HEK293 (cell line): Measurements from ENCODE around the gene TAGAP.

Experiments used
- CTCF ChIA-PET: fragments of 350-600 bp; formaldehyde crosslinking; extraction: SDS; loops from one replicate; lab custom pipeline; 2021; ENCODE audit warnings: antibody characterized with exemption; lab: Yijun Ruan, JAX
- POLR2A ChIA-PET: fragments of 300-600 bp; formaldehyde crosslinking; extraction: SDS; loops from one replicate; lab custom pipeline; 2020; ENCODE audit warnings: antibody characterized with exemption, inconsistent platforms; lab: Yijun Ruan, JAX
- H3K27ac ChIP-seq: fragments of 200-500 bp; sonication (Bioruptor generic); 2 replicates; pipeline ENCODE4 v1.5.1; 2014; ENCODE audit warnings: low read depth, low read length, control low read depth, inconsistent platforms; ENCODE audit errors: extremely low read depth
- H3K36me3 ChIP-seq, 2 experiments: fragments of 200-500 bp in 1 of 2; sonication (Bioruptor generic) in 1 of 2; 1 replicate in 1 of 2; 2 replicates in 1 of 2; pipeline ENCODE4 v1.5.1; 2014 to 2017; ENCODE audit warnings: inconsistent platforms in 2 of 2, low read length in 2 of 2; ENCODE audit not compliant: control insufficient read depth in 2 of 2, insufficient read depth in 1 of 2
- H3K4me1 ChIP-seq: fragments of 200-500 bp; sonication (Bioruptor generic); 2 replicates; pipeline ENCODE4 v1.5.1; 2014; ENCODE audit warnings: mild to moderate bottlenecking, low read length, inconsistent platforms; ENCODE audit not compliant: control insufficient read depth, insufficient read depth
- H3K4me3 ChIP-seq: 2 replicates; pipeline ENCODE4 v1.5.1; 2011; ENCODE audit warnings: low read depth, mild to moderate bottlenecking, control low read depth, low read length, moderate library complexity
- H3K9me3 ChIP-seq: fragments of 200-500 bp; sonication (Bioruptor generic); 2 replicates; pipeline ENCODE4 v1.5.1; 2014; ENCODE audit warnings: low read depth, low read length, inconsistent platforms; ENCODE audit not compliant: control insufficient read depth, insufficient read depth
- BCL11A ChIP-seq: fragments of 450-650 bp; formaldehyde crosslinking; IDR thresholded peaks from 2 replicates; pipeline ENCODE4 v1.5.1; 2016; ENCODE audit warnings: low read depth, missing biosample characterization, missing genetic modification characterization
- INSM2 ChIP-seq: fragments of 450-650 bp; formaldehyde crosslinking; IDR thresholded peaks from 2 replicates; pipeline ENCODE4 v1.5.1; 2016; ENCODE audit warnings: missing biosample characterization, missing genetic modification characterization
- OSR2 ChIP-seq: fragments of 450-650 bp; formaldehyde crosslinking; IDR thresholded peaks from 2 replicates; pipeline ENCODE4 v1.5.1; 2016; ENCODE audit warnings: missing biosample characterization, missing genetic modification characterization
- ZBTB10 ChIP-seq: fragments of 450-650 bp; formaldehyde crosslinking; IDR thresholded peaks from 2 replicates; pipeline ENCODE4 v1.5.1; 2016; ENCODE audit warnings: missing biosample characterization, missing genetic modification characterization
- ZBTB20 ChIP-seq: fragments of 450-650 bp; formaldehyde crosslinking; IDR thresholded peaks from 2 replicates; pipeline ENCODE4 v1.5.1; 2016; ENCODE audit warnings: missing biosample characterization, missing genetic modification characterization
- ZIC2 ChIP-seq: fragments of 450-650 bp; formaldehyde crosslinking; IDR thresholded peaks from 2 replicates; pipeline ENCODE4 v1.5.1; 2016; ENCODE audit warnings: missing biosample characterization, missing genetic modification characterization
- ZNF112 ChIP-seq: fragments of 450-650 bp; formaldehyde crosslinking; IDR thresholded peaks from 2 replicates; pipeline ENCODE4 v1.5.0; 2017; ENCODE audit warnings: missing biosample characterization, missing genetic modification characterization
- ZNF266 ChIP-seq: fragments of 450-650 bp; formaldehyde crosslinking; IDR thresholded peaks from 2 replicates; pipeline ENCODE4 v1.5.1; 2016; ENCODE audit warnings: missing biosample characterization, missing genetic modification characterization, low read depth
- ZNF280D ChIP-seq: fragments of 450-650 bp; formaldehyde crosslinking; IDR thresholded peaks from 2 replicates; pipeline ENCODE4 v1.5.1; 2016; ENCODE audit warnings: missing biosample characterization, missing genetic modification characterization
- ZNF335 ChIP-seq: fragments of 450-650 bp; formaldehyde crosslinking; conservative IDR thresholded peaks from 2 replicates; pipeline ENCODE4 v1.5.1; 2016; ENCODE audit warnings: missing biosample characterization, missing genetic modification characterization
- ZNF707 ChIP-seq: fragments of 450-650 bp; formaldehyde crosslinking; IDR thresholded peaks from 2 replicates; pipeline ENCODE4 v1.5.1; 2016; ENCODE audit warnings: missing biosample characterization, missing genetic modification characterization
- TF ChIP-seq, protein P1 (sequence below): fragments of 450-650 bp; formaldehyde crosslinking; conservative IDR thresholded peaks from 2 replicates; pipeline ENCODE4 v1.5.1; 2016; ENCODE audit warnings: low read depth, missing biosample characterization, missing genetic modification characterization

The TAGAP gene

DNA sequence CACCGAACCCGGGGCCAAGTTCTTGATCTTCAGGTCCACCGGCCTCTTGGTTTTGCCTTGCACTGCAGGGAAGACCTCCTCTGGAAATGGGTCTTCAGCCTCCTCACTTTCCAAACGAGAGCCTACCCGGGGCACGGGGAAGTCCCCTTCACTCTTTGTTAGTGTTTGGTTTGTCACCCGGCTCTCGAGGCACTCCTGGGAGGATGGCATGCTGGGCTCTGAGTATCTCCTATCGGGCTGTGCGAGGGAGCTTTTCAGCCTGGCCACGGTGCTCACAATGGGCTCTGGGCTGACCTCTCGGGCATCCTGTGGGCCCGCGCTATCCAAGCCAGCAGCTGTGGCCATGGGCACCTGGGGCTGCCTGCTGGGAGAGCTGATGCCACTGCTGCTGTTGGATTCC, 8.1 kb downstream of the TAGAP start:
- Histone ChIP-seq H3K9me3 (no peaks in the 10 kb centered on the region), H3K4me1 (no peaks in the 10 kb centered on the region), H3K36me3 (no peaks in the 10 kb centered on the region), H3K4me3 (no peak overlapping the region), H3K27ac (no peak overlapping the region)
- TF ChIP-seq BCL11A (tag by site-specific recombination) (no peak), ZIC2 (tag by site-specific recombination) (0 out of 2 replicates have a peak, but pooled peaks have one; percentile 16)
- ChIA-PET POLR2A (interaction anchor here (1.1 kb wide), 1 partner anchor 37 kb away, joined by 3 read pairs; the partner anchor contains the start of gene RSPH3), CTCF (interaction anchor here (1.8 kb wide), 1 partner anchor 67 kb away, joined by 5 read pairs; no protein-coding TSS in a partner anchor)

GRCh38 chr6:159035891-159036290, 8.9 kb downstream of the TAGAP start:
- TF ChIP-seq, protein P1, sequence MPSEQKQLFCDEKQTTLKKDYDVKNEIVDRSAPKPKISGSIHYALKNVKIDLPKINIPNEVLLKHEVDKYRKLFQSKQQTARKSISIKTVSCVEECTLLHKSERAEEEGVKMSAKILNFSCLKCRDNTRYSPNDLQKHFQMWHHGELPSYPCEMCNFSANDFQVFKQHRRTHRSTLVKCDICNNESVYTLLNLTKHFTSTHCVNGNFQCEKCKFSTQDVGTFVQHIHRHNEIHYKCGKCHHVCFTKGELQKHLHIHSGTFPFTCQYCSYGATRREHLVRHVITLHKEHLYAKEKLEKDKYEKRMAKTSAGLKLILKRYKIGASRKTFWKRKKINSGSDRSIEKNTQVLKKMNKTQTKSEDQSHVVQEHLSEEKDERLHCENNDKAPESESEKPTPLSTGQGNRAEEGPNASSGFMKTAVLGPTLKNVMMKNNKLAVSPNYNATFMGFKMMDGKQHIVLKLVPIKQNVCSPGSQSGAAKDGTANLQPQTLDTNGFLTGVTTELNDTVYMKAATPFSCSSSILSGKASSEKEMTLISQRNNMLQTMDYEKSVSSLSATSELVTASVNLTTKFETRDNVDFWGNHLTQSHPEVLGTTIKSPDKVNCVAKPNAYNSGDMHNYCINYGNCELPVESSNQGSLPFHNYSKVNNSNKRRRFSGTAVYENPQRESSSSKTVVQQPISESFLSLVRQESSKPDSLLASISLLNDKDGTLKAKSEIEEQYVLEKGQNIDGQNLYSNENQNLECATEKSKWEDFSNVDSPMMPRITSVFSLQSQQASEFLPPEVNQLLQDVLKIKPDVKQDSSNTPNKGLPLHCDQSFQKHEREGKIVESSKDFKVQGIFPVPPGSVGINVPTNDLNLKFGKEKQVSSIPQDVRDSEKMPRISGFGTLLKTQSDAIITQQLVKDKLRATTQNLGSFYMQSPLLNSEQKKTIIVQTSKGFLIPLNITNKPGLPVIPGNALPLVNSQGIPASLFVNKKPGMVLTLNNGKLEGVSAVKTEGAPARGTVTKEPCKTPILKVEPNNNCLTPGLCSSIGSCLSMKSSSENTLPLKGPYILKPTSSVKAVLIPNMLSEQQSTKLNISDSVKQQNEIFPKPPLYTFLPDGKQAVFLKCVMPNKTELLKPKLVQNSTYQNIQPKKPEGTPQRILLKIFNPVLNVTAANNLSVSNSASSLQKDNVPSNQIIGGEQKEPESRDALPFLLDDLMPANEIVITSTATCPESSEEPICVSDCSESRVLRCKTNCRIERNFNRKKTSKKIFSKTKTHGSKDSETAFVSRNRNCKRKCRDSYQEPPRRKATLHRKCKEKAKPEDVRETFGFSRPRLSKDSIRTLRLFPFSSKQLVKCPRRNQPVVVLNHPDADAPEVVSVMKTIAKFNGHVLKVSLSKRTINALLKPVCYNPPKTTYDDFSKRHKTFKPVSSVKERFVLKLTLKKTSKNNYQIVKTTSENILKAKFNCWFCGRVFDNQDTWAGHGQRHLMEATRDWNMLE: no peak
- TF ChIP-seq OSR2 (no peak), ZNF335 (tag by site-specific recombination) (no peak), INSM2 (tag by site-specific recombination) (no peak), ZBTB20 (tag by site-specific recombination) (no peak), ZNF707 (tag by site-specific recombination) (no peak), ZNF266 (tag by site-specific recombination) (no peak), ZNF280D (tag by site-specific recombination) (no peak), ZBTB10 (tag by site-specific recombination) (no peak), ZNF112 (tag by site-specific recombination) (no peak)
- Histone ChIP-seq H3K9me3 (no peaks in the 10 kb centered on the region), H3K4me3 (no peak overlapping the region), H3K36me3 (no peaks in the 10 kb centered on the region), H3K27ac (no peak overlapping the region), H3K4me1 (no peaks in the 10 kb centered on the region)
- POLR2A ChIA-PET: no interaction called here
- CTCF ChIA-PET: interaction anchor here (0.7 to 1.8 kb wide), 3 partner anchors 67 to 1368 kb away, joined by 3 to 5 read pairs (median 3); no protein-coding TSS in a partner anchor
